H54 (cell line): ENCODE measurements around the gene CCDC17.
"Not testable (repeated sequence)": the region's sequence is repeated elsewhere in the genome, so short reads cannot be mapped to it uniquely, and the experiment has no call there.

ENCODE experiments used
- DNase-seq: peaks from one replicate; pipeline ENCODE4 v3.0.0; 2011; ENCODE audit warnings: low spot score, mixed read lengths; ENCODE audit not compliant: insufficient read length
- FAIRE-seq: peaks from 3 replicates; lab custom pipeline; 2011; peaks lifted over from hg19 to GRCh38; lab: Jason Lieb, UNC
- POLR2A ChIP-seq: IDR thresholded peaks from 2 replicates; pipeline ENCODE4 v1.6.1; 2011; ENCODE audit warnings: low read depth, mild to moderate bottlenecking, low read length

Gene CCDC17

GRCh38 chr1:45615885-45616284 is 8.0 kb downstream of the CCDC17 start:
- no peak for FAIRE-seq
- no peak for TF ChIP-seq POLR2A
- DNase-seq, result no peak

DNA sequence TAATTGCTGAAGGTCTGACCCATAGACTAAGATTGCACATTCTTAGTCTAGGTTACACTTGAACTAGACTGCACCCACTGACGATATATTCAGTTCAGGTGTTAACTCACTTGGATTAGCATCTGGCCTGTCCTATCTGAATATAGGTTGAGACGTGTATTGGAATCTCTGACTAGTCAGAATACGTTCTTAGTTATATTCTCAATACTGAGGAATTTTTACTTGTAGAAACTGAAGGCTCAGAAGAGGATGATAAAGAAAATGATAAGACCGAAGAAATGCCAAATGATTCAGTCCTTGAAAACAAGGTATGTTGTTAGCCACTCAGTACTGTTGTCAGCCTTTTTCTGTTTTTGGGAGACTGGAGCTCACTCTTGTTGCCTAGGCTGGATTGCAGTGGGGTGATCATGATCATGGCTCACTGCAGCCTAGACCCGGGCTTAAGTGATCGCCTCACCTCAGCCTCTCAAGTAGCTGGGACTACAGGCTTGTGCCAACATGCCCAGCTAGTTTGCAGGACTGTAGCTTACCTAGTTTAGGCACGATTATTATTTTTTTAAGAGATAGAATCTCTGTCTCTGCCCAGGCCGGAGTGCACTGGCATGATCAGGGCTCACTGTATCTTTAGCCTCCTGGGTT is 10.8 kb downstream of the CCDC17 start:
- no peak for TF ChIP-seq POLR2A
- FAIRE-seq (no peak), DNase-seq (no peak)

DNA sequence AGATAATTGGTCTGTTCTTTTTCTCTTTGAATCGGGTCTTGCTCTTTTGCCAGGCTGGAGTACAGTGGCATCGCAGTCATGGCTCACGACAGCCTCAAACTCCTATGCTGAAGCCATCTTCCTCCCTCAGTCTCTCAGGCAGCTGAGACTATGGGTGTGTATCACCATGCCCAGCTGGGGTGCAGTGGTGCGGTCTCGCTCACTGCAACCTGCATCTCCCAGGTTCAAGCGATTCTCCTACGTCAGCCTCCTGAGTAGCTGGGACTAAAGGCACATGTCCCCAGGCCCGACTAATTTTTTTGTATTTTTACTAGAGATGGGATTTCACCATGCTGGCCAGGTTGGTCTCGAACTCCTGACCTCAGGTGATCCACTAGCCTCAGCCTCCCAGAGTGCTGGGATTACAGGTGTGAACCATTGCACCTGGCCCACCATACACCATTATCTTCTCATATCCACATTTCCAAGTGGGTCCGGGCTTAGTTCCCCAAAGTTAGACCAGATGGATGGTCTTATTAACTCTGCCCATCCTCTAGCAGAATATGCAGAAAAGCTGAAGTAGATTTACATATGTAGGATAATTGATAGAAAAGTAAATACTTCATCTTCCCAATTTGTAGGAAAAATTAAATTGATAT is 13.1 kb downstream of the CCDC17 start:
- no peak for FAIRE-seq
- no peak for TF ChIP-seq POLR2A
- no peak for DNase-seq

DNA sequence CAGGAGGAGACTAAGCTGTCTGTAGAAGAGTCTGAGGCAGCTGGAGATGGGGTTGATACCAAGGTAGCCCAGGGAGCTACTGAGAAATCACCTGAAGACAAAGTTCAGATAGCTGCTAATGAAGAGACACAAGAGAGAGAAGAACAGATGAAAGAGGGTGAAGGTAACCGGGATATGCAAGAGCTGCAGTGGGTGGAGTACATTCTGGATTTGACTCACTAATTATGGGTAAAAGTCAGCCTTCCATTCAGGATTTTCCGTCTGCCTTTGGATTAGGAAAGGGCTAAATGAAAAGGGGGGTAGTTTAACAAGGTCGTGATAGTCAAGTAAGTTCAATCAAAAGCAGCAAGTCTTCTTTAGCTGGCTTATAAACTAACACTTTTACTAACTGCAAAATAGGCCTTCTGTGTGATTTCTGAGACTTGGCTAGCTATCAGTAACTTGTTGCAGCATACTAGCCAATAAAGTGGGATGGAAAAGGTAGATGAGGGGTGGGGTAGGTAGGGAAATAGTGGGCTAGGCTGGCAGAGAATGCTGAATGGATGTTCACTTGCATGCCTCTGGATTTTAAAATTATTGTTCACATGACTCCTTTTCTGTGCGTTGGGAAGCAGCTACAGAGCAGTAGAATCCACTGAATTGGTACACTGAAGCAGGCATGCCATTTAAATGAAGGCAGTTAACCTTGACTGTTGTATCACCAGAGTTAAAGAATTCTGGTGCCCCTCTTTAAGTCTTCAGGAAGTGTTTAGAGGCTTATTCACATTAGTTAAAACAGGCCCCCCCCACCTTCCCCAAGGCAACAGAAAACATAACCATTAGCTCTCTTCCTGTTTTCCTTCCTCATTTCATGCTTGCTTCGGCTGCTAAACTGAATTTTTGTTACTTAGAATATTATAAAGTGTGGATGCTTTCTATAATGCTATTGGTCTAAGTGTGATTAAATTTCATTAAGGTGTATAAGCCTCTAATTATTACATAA is 15.4 kb downstream of the CCDC17 start:
- DNase-seq (no peak), FAIRE-seq (no peak)
- TF ChIP-seq POLR2A, result no peak

DNA sequence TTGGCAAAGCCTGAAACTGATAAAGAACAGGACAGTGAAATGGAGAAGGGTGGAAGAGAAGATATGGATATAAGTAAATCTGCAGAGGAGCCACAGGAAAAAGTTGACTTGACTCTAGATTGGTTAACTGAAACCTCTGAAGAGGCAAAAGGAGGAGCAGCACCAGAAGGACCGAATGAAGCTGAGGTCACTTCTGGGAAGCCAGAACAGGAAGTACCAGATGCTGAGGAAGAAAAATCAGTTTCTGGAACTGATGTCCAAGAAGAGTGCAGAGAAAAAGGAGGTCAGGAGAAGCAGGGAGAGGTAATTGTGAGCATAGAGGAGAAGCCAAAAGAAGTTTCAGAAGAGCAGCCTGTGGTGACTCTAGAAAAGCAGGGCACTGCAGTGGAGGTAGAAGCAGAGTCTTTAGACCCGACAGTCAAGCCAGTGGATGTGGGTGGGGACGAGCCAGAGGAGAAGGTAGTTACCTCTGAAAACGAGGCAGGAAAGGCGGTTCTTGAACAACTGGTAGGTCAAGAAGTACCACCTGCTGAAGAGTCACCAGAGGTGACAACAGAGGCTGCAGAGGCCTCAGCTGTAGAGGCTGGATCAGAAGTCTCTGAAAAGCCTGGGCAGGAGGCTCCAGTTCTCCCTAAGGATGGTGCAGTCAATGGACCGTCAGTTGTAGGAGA is 16.3 kb downstream of the CCDC17 start:
- FAIRE-seq, result peak; percentile 6
- no peak for TF ChIP-seq POLR2A
- DNase-seq, result no peak

- no peak for DNase-seq
- no peak for FAIRE-seq
Measured at GRCh38 chr1:45604239-45604638, 19.6 kb downstream of the CCDC17 start.

DNA sequence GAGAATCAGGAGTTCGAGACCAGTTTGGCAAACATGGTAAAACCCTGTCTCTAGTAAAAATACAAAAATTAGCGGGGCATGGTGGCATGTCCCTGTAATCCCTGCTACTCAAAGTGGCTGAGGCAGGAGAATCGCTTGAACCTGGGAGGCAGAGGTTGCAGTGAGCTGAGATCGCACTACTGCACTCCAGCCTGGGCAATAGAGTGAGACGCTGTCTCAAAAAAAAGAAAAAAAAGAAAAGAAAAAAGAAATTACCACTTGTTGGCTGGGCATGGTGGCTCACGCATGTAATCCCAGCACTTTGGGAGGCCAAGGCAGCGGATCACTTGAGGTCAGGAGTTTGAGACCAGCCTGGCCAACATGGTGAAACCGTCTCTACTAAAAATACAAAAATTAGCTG is 27.1 kb downstream of the CCDC17 start:
- not testable (repeated sequence) for DNase-seq, FAIRE-seq

More at GRCh38 chr1:45604239-45604638, 19.6 kb downstream of the CCDC17 start:
- no peak for TF ChIP-seq POLR2A

DNA sequence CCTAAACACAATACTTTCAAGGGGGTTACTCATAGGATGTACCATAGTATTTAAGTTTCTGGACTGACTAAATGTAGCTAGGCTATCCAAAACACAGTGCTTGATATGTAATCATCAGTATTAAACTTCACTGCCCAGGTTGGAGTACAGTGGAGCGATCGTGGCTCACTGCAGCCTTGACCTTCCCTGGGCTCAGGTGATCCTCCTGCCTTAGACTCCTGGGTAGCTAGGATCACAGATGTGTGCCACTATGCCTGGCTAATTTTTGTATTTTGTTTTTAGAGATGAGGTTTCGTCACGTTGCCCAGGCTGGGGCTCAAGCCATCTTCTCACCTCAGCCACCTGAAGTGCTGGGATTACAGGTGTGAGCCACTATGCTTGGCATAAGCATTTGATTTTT is 29.4 kb downstream of the CCDC17 start:
- DNase-seq, result no peak
- FAIRE-seq, result no peak
- no peak for TF ChIP-seq POLR2A

- FAIRE-seq (no peak), DNase-seq (no peak)
- TF ChIP-seq POLR2A, result no peak
Measured at GRCh38 chr1:45589861-45590260, 34.0 kb downstream of the CCDC17 start.

DNA sequence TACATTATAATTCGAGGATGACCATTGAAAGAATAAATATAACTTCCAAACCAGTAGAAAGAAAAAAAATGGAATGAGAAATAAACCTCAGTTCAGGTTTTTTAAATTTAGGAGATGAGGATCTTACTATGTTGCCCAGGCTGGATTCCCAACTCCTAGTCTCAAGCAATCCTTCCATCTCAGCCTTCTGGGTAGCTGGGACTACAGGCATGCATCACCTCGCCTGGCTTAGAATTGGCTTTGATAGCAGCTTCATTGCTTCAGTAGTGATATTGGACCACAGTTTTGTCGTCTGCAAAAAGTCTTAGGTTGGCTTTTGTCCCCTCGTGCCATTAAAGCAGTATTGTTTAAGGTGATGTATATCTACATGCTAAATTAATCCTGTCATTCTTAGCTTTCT is 37.1 kb downstream of the CCDC17 start:
- no peak for TF ChIP-seq POLR2A
- DNase-seq, result no peak
- no peak for FAIRE-seq

DNA sequence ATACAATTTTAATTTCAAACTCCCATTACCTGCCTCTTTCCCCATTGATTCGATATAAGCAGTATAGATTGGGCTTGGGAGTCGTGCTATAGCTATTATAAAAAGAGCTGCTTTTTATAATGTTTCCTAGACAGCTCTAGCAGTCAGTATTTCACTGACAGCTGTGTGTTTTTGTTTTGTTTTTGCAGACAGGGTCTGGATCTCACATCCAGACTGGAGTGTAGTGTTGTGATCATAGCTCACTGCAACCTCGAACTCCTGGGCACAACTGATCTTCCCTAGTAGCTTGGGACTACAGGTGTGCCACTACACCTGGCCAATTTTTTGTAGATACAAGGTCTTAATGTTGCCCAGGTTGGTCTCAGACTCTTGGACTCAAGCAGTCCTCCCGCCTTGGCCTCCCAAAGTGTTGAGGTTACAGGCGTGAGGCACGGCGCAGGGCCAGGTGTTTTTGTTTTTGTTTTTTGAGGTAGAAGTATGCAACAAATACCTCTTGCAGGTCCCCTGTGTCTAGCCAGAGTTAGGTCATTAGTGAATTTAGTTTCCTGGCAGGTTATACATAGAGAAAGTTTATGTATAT is 38.3 kb downstream of the CCDC17 start:
- TF ChIP-seq POLR2A, result no peak
- no peak for DNase-seq
- no peak for FAIRE-seq

GRCh38 chr1:45585110-45585426 is 38.8 kb downstream of the CCDC17 start:
- TF ChIP-seq POLR2A, result no peak
- FAIRE-seq (no peak), DNase-seq (no peak)

GRCh38 chr1:45584351-45585109 is 39.3 kb downstream of the CCDC17 start:
- TF ChIP-seq POLR2A, result no peak
- DNase-seq, result peak; percentile 76
- no peak for FAIRE-seq
